ENCODE data around the gene LRGUK. TPM values are rescaled to one million over a fixed set of nuclear protein-coding genes. Genes with fewer than 3 reads are reported as not detected.

The LRGUK gene
- total RNA-seq, 6 experiments from 2014 or later: 0.13 to 0.37 (median 0.31) TPM; not detected in 1

GRCh38 chr7:134284952-134285351, 157.8 kb downstream of the LRGUK start:
- ATAC-seq: no peak
- 63% methylated on average over 3 of the region's 3 CpGs for WGBS (ENCODE audit: insufficient coverage, low coverage, low lambda C conversion rate, missing lambda C conversion rate)
- intact Hi-C loops (cut with DNase I): no loop called here
- DNase-seq: no peak
- H3K4me1 ChIP-seq: no peaks in the 10 kb centered on the region
- H3K9me3 ChIP-seq: no peaks in the 10 kb centered on the region
- TF ChIP-seq CTCF (IDR thresholded peaks at IDR 0.05): no peak
- no peak for TF ChIP-seq POLR2A (IDR thresholded peaks at IDR 0.05)
- H3K27me3 ChIP-seq: no peaks in the 10 kb centered on the region
- no peaks in the 10 kb centered on the region for H3K36me3 ChIP-seq
- no peak overlapping the region for H3K27ac ChIP-seq
- no peak overlapping the region for H3K4me3 ChIP-seq

- Histone ChIP-seq H3K9me3 (no peaks in the 10 kb centered on the region), H3K27ac (no peak overlapping the region), H3K4me3 (no peak overlapping the region), H3K27me3 (no peaks in the 10 kb centered on the region), H3K36me3 (no peaks in the 10 kb centered on the region), H3K4me1 (peaks cover 0 to 6% (median 2%) of the 10 kb centered on the region in 4 donors)
- no peak for ATAC-seq
- WGBS (ENCODE audit: insufficient coverage, low coverage, low lambda C conversion rate, missing lambda C conversion rate): 89% methylated on average over 12 of the region's 12 CpGs
- no peak for DNase-seq
- TF ChIP-seq CTCF (IDR thresholded peaks at IDR 0.05): no peak
- no peak for TF ChIP-seq POLR2A (IDR thresholded peaks at IDR 0.05)
- intact Hi-C loops (cut with DNase I): no loop called here
Measured at GRCh38 chr7:134287916-134288659, 160.9 kb downstream of the LRGUK start.

- 93% methylated on average over 7 of the region's 7 CpGs for WGBS (ENCODE audit: insufficient coverage, low coverage, low lambda C conversion rate, missing lambda C conversion rate)
- Histone ChIP-seq H3K4me3 (no peak overlapping the region), H3K27me3 (no peaks in the 10 kb centered on the region), H3K36me3 (peaks cover 0 to 1% (median 0%) of the 10 kb centered on the region in 4 donors), H3K27ac (no peak overlapping the region), H3K4me1 (peaks cover 0 to 10% (median 3%) of the 10 kb centered on the region in 4 donors), H3K9me3 (no peaks in the 10 kb centered on the region)
- TF ChIP-seq CTCF (IDR thresholded peaks at IDR 0.05) (no peak), POLR2A (IDR thresholded peaks at IDR 0.05) (no peak)
- ATAC-seq (no peak), DNase-seq (no peak)
- intact Hi-C loops (cut with DNase I): no loop called here
Measured at GRCh38 chr7:134289423-134289822, 162.3 kb downstream of the LRGUK start.

GRCh38 chr7:134289841-134290240, 162.7 kb downstream of the LRGUK start:
- Histone ChIP-seq H3K4me3 (no peak overlapping the region), H3K27ac (no peak overlapping the region), H3K4me1 (peaks cover 0 to 10% (median 3%) of the 10 kb centered on the region in 4 donors), H3K9me3 (no peaks in the 10 kb centered on the region), H3K36me3 (peaks cover 0 to 4% (median 0%) of the 10 kb centered on the region in 4 donors), H3K27me3 (no peaks in the 10 kb centered on the region)
- TF ChIP-seq CTCF (IDR thresholded peaks at IDR 0.05) (no peak), POLR2A (IDR thresholded peaks at IDR 0.05) (no peak)
- DNase-seq (no peak), ATAC-seq (no peak)
- 85% methylated on average over 2 of the region's 2 CpGs for WGBS (ENCODE audit: insufficient coverage, low coverage, low lambda C conversion rate, missing lambda C conversion rate)
- intact Hi-C loops (cut with DNase I): no loop called here

All from right lobe of liver (tissue), 6 donors.